Left hindlimb (tissue), 1 donor: ENCODE data around the gene B3GAT1.
"Not testable (repeated sequence)": the region's sequence is repeated elsewhere in the genome, so short reads cannot be mapped to it uniquely, and the experiment has no call there.

Experiments
- DNase-seq: peaks from one replicate; pipeline ENCODE4 v3.0.0-alpha.2; 2018

Gene B3GAT1, protein sequence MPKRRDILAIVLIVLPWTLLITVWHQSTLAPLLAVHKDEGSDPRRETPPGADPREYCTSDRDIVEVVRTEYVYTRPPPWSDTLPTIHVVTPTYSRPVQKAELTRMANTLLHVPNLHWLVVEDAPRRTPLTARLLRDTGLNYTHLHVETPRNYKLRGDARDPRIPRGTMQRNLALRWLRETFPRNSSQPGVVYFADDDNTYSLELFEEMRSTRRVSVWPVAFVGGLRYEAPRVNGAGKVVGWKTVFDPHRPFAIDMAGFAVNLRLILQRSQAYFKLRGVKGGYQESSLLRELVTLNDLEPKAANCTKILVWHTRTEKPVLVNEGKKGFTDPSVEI

DNA sequence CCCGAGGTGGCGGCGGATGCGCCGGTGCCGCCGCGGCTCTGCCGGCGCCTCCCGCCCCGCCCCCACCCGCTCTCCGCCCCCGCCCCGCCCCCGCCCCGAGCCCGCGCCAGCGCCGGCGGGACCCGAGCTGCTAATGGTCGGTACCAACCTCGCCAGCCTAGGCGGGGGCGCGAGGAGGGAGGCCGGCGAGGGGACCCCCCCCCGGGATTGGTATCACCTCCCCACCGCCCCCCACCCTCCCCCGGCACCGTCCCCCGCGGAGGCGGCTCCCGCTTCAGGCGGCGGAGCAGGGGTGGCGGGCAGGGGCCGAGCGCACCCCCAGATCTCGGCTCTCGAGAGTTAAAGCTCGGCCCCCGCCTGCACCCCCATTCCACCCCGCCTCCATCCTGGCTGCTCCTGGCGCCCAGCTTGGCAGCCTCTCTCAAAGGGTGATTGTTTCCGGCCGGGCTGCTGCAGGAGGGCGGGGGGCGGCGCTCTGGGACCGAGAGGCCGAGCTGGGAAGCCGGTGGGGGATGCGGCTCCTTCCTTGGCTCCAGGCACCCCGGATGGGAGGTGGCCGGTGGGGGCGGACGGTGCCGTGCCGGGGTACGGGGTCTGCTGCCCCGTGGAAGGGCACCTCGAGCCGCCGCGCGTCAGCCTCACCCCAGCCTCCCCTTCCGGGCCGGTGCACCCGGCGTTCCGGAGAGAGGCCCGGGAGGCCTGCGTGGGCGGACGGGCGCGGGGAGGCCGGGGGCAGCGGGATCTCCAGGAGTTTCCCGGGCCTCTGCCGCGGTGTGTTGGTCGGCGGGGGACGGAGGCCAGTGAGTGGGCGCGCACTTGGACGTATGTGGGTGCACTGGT, at the start of gene B3GAT1:
TSS of gene B3GAT1 (minus strand) at position 40 of the 840 bp plus-strand sequence. CDS start 24,583 bp downstream, outside the sequence.
- no peak for DNase-seq

DNA sequence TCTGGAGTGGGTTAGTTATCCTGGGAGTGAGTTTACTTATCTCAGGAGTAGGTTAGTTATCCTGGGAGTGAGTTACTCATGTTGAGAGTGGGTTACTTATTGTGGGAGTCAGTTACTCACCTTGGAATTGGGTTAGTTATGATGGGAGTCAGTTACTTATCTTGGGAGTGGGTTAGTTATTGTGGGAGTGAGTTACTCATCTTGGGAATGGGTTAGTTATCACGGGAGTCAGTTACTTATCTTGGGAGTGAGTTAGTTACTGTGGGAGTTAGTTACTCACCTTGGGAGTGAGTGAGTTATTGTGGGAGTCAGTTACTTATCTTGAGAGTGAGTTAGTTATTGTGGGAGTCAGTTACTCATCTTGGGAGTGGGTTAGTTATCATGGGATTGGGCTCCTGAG, 49.6 kb upstream of the B3GAT1 start:
- DNase-seq: no peak

DNA sequence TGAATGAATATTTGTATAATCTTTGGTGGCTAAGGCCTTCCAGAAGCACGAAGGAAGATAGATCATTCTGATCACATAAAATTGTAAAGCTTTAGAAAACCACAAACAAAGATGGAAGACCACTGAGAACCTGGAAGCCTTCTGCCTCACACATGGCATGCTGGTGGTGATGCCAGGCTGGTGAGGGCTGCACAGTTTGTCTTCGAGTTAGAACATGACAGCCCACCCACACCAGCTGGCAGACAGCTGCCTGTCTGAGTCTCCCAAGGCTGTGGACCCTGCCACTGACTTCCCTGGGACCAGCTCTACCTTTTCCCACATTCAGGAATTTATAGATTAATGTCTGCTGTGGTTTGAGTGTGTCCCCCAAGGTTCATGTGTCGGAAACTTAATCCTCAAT, 48.8 kb upstream of the B3GAT1 start:
- no peak for DNase-seq

DNA sequence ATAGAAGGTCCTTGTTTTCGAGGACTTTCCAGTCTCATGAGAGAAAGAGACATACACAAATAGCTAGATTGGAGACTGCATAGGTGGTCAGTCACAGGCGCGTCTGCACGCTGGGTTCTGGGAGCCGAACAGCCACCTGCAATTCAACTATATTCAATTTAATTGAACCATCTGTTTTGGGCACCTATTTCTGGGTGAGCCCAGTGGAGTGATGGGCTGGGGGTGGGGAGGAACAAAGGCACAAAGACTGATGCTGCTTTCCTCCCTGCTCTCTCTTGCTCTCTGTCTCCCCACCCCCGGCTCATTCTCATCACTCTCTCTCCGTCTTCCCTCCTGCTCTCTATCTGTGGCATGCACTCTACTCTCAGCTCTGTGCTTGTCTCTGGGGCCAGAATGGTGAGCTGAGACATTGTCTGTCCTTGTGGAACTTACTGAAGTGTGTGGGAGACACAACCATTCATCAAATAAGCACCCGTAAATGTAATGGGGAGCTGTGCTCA, 48.1 kb upstream of the B3GAT1 start:
- no peak for DNase-seq

DNA sequence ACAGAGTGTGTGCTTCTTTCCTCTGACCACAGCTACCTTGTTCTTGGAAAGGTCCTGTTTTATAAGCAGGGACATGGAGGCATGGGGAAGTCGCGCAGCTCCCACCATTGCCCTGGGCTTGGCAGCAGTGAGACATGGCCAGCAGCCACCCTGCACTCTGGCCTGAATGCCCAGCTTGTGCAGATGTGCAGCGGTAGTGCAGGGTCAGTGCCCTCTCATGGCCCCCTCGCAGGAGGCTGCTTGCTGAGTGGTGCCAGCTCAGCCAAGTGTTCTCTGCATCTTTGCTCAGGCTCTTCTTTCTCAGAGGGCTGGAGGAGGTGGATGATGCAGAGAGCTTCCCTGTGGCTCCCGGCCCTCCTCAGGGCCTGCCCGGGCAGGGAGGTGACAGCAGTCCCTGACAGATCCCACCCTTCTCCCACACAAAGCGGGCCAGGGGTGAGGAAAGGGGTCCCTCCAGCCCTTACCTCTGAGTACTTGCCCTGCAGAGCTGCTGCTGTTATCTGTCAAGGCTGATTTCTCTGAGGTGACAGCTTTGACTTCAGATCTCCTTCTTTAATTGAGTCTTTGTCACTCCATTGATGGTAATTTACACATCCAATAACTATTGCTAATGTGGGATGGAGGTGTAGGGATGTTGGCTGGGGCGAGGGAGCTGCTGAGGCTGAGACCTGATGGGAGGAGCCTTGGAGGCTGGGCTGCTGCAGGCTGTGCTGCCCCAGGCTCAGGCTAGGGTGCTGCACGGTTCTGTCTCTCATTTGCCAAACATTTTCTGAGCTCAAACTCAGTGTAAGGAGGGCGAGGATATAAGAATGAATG, 47.4 kb upstream of the B3GAT1 start:
- DNase-seq: no peak

DNA sequence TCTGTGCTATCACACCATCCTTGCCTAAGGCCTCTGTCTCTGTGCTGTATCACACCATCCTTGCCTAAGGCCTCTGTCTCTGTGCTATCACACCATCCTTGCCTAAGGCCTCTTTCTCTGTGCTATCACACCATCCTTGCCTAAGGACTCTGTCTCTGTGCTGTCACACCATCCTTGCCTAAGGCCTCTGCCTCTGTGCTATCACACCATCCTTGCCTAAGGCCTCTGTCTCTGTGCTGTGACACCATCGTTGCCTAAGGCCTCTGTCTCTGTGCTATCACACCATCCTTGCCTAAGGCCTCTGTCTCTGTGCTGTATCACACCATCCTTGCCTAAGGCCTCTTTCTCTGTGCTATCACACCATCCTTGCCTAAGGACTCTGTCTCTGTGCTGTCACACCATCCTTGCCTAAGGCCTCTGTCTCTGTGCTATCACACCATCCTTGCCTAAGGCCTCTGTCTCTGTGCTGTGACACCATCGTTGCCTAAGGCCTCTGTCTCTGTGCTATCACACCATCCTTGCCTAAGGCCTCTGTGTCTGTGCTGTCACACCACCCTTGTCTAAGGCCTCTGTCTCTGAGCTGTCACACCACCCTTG, 45.5 kb upstream of the B3GAT1 start:
- not testable (repeated sequence) for DNase-seq

DNA sequence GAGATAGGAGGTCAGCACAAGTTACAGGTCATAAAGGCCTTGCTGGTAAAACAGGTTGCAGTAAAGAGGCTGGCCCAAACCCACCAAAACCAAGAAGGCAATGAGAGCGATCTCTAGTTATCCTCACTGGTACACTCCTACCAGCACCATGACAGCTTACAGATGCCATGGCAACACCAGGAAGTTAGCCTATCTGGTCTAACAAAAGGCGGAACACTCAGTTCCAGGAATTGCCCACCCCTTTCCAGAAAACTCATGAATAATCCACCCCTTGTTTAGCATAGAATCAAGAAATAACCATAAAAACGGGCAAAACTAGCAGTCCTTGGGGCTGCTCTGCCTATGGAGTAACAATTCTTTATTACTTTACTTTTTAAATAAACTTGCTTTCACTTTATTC, 43.5 kb upstream of the B3GAT1 start:
- no peak for DNase-seq

DNA sequence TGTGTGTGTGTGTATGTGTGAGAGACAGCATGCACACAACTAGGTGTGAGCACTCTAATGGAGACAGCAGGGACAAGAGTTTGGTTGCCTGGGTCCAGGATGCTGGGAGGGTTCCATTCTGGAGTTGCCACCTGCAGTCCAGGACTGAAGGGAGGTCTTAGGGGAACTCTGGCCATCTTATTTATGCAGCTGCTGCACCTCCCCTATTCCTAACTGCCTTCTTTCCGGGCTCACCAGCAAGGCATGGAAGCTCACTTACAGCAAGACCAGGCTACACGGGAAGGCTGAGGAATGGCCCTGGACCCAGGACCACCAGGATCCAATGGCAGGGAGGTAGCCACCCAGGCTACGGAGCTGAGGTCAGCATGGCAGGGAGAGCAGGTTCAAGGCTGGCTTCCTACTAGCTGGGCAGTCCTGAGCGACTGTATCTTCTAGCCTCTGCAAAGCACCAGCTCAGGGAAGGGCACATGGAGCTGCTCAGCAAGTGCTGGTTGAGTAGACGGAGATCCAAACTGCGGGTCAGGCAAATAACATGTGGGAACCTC, 42.2 kb upstream of the B3GAT1 start:
- DNase-seq: no peak

DNA sequence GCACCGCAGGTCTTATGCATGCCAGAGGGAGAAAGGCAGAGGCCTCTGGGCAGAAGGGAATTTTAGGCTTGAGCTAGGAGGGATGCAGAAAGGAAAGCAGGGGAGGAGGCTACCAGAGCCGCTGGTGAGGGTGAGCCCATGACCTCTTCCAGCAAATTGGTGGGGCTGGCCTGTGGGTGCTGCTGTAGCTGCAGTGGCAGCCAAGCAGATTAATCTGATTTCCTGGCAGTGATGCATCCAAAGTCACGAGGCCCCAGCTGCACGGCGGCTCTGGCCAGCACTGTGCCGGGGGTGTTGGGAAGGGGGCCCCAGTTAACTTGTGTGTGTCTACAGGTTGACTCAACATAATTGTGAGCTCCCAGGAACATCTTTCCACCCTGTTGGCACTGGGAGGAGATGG, 41.4 kb upstream of the B3GAT1 start:
- DNase-seq: no peak

DNA sequence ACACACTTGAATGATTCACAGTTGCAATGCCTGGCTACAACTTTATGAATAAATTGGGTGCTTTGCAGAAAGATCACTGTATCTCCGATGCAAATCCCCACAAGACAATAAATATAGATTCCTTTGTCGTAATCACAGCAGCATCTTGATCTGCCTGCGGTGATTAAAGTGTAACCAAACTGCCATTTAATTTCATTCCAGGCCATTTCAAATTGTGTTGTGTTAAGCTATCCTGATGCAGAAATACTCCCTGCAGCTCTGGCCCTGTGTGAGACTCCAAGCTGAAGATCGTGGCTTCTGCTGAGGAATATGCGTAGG, 40.8 kb upstream of the B3GAT1 start:
- no peak for DNase-seq

DNA sequence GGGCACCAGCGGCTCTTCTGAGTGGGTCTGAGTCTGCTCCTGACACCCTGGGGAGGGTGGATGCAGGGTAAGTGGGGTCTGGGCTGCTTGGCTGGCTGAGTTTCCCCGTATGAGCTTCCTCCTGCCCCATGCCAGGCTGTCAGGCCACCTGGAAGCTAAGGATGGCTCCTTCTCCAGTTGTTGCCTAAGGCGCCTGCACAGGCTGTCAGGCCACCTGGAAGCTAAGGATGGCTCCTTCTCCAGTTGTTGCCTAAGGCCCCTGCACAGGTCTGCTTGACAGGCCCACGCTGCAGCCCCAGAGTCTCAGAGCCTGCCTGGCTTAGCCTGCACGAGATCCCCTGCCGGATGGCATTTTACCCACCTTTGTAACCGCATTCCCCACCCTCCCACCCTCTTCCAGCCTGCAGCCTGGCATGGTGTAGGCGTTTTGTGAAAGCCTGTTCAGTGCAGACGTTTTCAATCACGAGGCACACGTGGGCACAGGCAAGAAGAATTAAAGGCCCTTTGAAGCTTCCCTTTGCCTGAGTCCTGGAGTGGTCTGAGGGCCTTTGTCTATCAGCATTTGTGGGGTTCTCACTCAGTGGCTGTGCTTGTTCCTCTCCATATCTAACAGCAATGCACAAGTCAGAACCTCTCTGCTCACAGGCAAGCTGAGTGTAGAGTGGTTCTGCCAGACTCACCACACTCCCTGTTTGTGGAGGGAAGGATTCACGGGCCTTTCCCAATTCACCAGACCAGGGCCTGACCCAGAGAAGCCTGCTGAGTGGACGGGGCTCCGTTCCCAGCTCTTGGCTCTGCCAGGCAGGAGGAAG, 40.2 kb upstream of the B3GAT1 start:
- no peak for DNase-seq

DNA sequence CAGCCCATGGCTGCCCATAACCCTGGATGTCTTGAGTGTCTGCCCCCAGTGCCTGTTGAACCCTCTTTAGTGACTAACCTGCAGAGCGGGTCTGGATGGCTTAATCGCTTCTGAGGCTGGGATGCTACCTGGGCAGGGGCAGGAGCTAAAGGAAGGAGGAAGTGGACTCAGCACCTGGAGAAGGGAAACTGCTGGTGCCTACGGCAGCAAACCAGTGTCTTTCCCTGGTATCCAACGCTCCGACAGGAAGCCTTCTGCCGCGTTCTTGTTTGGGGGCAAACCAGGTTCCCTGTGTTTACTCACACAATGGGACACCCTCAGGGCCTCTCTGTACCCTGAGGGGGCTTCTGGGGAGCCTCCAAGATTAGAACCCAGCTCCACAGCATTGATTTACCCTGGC, 38.1 kb upstream of the B3GAT1 start:
- DNase-seq: no peak

DNA sequence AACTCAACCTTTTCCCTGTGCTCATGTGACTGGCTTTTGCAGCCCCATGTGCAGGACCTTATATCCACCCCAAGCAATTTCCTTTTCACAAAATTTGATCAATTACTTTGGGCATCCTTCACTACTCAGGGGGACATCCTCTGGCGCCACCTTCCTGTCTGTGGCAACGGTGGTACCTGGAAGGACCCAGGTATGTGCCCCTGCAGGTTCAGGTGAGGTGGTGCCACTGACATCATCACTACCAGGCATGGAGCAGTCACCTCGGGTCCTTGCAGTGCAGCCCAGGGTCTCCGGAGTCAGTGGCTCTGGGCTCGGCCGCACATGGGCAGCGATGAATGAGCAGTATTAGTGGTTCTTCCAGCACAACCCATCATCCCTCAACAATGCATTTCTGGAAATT, 37.7 kb upstream of the B3GAT1 start:
- DNase-seq: no peak

DNA sequence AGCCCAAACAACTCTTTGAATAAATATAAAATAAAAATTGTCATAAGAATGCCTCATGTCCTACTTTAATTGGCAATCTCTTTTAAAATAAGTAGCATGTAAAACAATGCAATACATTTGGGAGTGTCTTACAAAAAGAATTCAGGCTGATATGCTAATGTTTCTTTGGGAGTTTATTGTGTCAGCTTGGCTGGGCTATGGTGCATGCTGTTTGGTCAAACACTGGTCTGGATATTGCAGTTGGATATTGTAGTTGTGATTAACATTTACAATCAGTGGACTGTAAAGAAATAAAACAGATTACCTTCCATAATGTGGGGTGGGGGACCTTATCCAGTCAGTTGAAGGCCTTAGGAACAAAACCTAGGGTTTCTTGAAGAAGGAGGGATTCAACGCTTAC, 37.0 kb upstream of the B3GAT1 start:
- DNase-seq: no peak

DNA sequence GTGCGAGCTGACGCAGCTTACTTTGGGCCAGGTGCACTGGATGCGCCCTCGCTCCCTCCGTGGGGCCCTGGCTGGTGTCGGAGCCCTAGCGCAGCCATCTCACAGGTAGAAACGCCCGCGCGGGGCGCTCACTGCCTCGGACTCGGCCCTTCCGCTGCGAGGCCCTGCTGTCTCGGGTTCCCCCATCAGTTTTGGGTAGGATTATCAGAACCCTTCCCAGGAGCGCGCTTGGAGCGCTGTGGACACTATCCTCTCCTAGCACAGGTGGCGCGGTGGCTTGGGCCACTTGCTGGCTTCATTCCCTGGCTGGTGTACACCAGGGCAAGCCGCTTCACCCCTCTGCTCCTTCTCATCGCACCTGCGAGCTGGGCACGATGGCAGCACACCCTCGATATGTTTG, 35.7 kb upstream of the B3GAT1 start:
- DNase-seq: no peak

DNA sequence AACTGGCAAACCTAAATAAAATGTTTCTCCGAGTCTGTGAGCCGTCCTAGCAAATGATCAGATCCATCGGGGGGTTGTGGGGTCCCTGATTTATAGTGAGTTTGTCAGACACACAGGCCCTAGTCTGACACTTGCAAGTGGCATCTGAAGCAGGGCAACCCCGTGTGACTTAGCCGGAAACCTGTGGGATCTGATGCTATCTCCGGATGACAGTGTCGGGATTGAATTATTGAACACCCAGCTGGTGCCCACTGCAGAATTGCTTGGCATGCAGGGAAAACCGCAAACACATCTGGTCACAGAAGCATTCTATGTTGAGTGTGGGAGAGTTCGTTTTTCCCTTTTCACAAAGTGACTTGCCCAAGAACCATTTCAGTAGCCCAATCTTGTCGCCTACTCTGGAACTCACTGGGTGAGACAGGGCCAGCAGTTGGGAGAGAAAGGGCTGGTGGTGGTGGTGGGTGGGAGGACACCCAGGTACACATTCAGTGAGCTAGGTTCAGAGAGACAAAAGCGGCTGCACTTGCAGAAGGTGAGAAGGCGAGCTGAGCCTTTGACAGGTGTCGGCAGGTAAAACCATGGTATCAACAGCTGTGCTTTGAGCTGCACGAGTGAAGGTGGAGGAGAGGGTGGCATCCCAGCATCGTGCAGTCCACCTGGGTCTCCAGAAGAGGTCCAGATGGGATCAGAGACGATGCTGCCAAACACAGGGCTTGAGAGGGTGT, 33.7 kb upstream of the B3GAT1 start:
- no peak for DNase-seq

DNA sequence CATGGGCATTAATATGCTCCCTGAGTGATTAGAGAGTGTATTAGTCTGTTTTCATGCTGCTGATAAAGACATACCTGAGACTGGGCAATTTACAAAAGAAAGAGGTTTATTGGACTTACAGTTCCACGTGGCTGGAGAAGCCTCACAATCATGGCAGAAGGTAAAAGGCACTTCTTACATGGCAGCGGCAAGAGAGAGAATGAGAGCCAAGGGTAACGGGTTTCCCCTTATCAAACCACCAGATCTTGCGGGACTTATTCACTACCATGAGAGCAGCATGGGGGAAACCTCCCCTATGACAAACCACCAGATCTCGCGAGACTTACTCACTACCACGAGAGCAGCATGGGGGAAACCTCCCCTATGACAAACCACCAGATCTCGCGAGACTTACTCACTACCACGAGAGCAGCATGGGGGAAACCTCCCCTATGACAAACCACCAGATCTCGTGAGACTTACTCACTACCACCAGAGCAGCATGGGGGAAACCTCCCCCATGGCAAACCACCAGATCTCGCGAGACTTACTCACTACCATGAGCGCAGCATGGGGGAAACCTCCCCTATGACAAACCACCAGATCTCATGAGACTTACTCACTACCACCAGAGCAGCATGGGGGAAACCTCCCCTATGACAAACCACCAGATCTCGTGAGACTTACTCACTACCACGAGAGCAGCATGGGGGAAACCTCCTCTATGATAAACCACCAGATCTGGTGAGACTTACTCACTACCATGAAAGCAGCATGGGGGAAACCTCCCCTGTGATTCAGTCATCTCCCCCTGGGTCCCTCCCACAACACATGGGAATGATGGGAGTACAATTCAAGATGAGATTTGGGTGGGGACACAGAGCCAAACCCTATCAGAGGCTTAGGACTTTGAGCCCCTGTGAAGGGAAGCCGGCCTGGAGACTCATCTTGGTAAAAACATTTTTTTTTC, 32.4 kb upstream of the B3GAT1 start:
- not testable (repeated sequence) for DNase-seq

DNA sequence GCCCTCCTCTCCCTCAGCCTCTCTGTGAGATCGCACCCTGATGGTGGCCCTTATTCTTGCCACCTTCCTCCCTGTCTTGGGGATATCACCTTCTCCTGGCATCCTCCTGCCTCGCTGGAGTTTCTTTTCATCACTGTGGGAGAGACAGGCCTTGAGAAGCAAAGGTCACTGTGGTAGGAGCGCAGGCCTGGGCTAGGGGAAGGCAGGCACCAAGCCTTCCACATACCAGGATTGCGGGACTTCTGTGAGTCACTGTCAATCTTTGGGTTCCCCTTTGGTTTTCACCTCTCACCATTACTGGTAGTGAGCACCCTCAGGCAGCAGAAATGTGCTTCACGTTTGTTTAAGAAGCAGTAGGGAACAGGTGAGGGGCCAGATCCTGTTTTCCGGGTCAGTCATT, 31.2 kb upstream of the B3GAT1 start:
- no peak for DNase-seq

DNA sequence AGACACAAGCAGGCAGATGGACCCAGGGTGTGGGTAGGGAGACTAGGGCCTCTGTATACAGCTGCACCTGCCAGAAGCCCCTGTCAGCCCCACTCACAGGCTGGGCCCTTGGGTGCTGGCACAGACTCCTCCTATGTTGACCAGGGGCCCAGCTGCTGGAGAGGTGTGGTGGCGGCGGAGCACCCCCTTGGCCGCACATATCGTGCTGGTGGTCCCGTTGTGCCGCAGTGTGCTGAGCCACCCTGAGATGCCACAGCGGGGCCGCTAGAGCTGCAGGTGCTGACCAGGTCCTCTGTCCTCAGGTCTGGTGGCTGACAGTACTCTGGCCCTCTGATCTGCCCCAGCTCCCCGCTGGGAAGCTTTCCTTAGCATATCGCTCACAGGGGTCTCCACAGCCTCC, 30.2 kb upstream of the B3GAT1 start:
- DNase-seq: no peak

DNA sequence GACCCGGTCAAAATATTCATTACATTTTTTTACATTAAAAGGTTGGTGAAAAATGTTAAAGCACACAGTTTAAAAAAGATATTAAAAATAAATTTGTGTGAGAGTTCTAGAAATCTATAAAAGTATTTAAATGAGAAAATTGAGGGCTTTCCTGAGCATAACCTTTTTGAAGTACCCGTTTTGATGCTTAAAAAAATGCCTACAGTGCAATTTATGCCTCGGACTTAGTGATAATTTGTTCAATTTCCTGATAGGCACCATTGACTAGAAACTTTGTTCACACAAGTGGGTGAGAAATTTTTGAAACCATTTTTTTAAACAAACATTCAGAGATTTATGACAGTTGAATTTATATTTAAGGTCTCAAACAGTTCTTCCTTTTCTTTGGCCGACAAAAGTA, 29.7 kb upstream of the B3GAT1 start:
- DNase-seq: no peak
